GM23338 (cell line): Measurements from ENCODE around the gene COQ8B. TPM values are rescaled to one million over a fixed set of nuclear protein-coding genes. Genes with fewer than 3 reads are reported as not detected.

Source experiments
- ATAC-seq: fragments of 200-7000 bp; cut with Tn5 transposase; 3 replicates; pipeline ENCODE4 v1.9.1; 2020
- DNase-seq: peaks from one replicate; pipeline ENCODE4 v3.0.0-alpha.2; 2015; ENCODE audit warnings: low spot score
- H2AFZ ChIP-seq: fragments of 200-600 bp; sonication (generic); 2 replicates; pipeline ENCODE4 v1.8.0; 2016; ENCODE audit warnings: antibody characterized with exemption, mild to moderate bottlenecking, moderate library complexity
- H3F3A ChIP-seq: fragments of 200-600 bp; sonication (generic); replicated peaks from 2 replicates; pipeline ENCODE4 v1.8.0; 2017; ENCODE audit warnings: antibody characterized with exemption, mixed run types, low read depth
- H3K27ac ChIP-seq: fragments of 200-600 bp; sonication (generic); 2 replicates; pipeline ENCODE4 v1.6.1; 2016; ENCODE audit warnings: low read depth
- H3K27me3 ChIP-seq: fragments of 200-600 bp; sonication (generic); 2 replicates; pipeline ENCODE4 v1.8.0; 2016; ENCODE audit warnings: mild to moderate bottlenecking, mixed run types, moderate library complexity; ENCODE audit not compliant: insufficient read depth
- H3K36me3 ChIP-seq: fragments of 200-600 bp; sonication (generic); 2 replicates; pipeline ENCODE4 v1.8.0; 2016; ENCODE audit warnings: mild to moderate bottlenecking; ENCODE audit not compliant: insufficient read depth
- H3K4me1 ChIP-seq: fragments of 200-600 bp; sonication (generic); 2 replicates; pipeline ENCODE4 v1.8.0; 2016; ENCODE audit warnings: mild to moderate bottlenecking, moderate library complexity; ENCODE audit not compliant: insufficient read depth
- H3K4me2 ChIP-seq: fragments of 200-600 bp; sonication (generic); 2 replicates; pipeline ENCODE4 v1.7.1; 2017; ENCODE audit warnings: mixed run types
- H3K4me3 ChIP-seq: fragments of 200-600 bp; sonication (generic); 2 replicates; pipeline ENCODE4 v1.6.1; 2016; ENCODE audit warnings: mixed run types
- H3K79me2 ChIP-seq: fragments of 200-600 bp; sonication (generic); replicated peaks from 2 replicates; pipeline ENCODE4 v1.8.0; 2017; ENCODE audit warnings: mild to moderate bottlenecking; ENCODE audit not compliant: insufficient read depth
- H3K9me2 ChIP-seq: fragments of 200-600 bp; sonication (generic); 2 replicates; pipeline ENCODE4 v1.8.0; 2017; ENCODE audit not compliant: insufficient read depth
- H4K20me1 ChIP-seq: fragments of 200-600 bp; sonication (generic); replicated peaks from 2 replicates; pipeline ENCODE4 v1.8.0; 2017; ENCODE audit warnings: mild to moderate bottlenecking; ENCODE audit not compliant: insufficient read depth
- H3K27ac Mint-ChIP-seq: 2 replicates; pipeline ENCODE4 v1.8.0; 2020; ENCODE audit warnings: inconsistent platforms, mild to moderate bottlenecking, moderate library complexity, mixed read lengths
- H3K27me3 Mint-ChIP-seq: 3 replicates; pipeline ENCODE4 v1.8.0; 2022; ENCODE audit warnings: low read depth, mild to moderate bottlenecking, moderate library complexity, mixed read lengths, inconsistent platforms; ENCODE audit not compliant: insufficient read depth, poor library complexity
- H3K36me3 Mint-ChIP-seq: 3 replicates; pipeline ENCODE4 v1.8.0; 2021; ENCODE audit warnings: low read depth, mild to moderate bottlenecking, inconsistent platforms, moderate library complexity, mixed read lengths
- H3K4me1 Mint-ChIP-seq: 3 replicates; pipeline ENCODE4 v1.8.0; 2020; ENCODE audit warnings: mild to moderate bottlenecking, inconsistent platforms, mixed read lengths
- H3K4me3 Mint-ChIP-seq: 3 replicates; pipeline ENCODE4 v1.8.0; 2021; ENCODE audit warnings: moderate library complexity, mild to moderate bottlenecking, inconsistent platforms, mixed read lengths
- H3K9me3 Mint-ChIP-seq: 3 replicates; pipeline ENCODE4 v1.8.0; 2020; ENCODE audit warnings: moderate library complexity, mild to moderate bottlenecking, inconsistent platforms, mixed read lengths
- CREB1 ChIP-seq: fragments of 250-450 bp; sonication (Bioruptor Pico); IDR thresholded peaks from 2 replicates; pipeline ENCODE4 v1.5.0; 2020; ENCODE audit warnings: low read depth, mild to moderate bottlenecking, moderate library complexity
- EZH2 ChIP-seq: fragments of 200-600 bp; sonication (generic); IDR thresholded peaks from one replicate; pipeline ENCODE4 v1.8.0; 2017; ENCODE audit warnings: antibody characterized with exemption, mild to moderate bottlenecking, low read depth; ENCODE audit not compliant: unreplicated experiment
- JUNB ChIP-seq: IDR thresholded peaks from one replicate; pipeline ENCODE4 v1.6.1; 2016; ENCODE audit warnings: antibody characterized with exemption; ENCODE audit not compliant: unreplicated experiment
- NANOG ChIP-seq: IDR thresholded peaks from 2 replicates; pipeline ENCODE4 v1.6.1; 2016; ENCODE audit warnings: antibody characterized with exemption, borderline replicate concordance
- POLR2AphosphoS5 ChIP-seq: IDR thresholded peaks from 2 replicates; pipeline ENCODE4 v1.6.1; 2016; ENCODE audit warnings: antibody characterized with exemption, low read depth
- REST ChIP-seq: IDR thresholded peaks from one replicate; pipeline ENCODE4 v1.6.1; 2018; ENCODE audit warnings: antibody characterized with exemption; ENCODE audit not compliant: unreplicated experiment
- STAT1 ChIP-seq: IDR thresholded peaks from one replicate; pipeline ENCODE4 v1.6.1; 2016; ENCODE audit warnings: antibody characterized with exemption; ENCODE audit not compliant: unreplicated experiment
- ZNF114 ChIP-seq: fragments of 250-450 bp; sonication (Bioruptor Pico); IDR thresholded peaks from 2 replicates; pipeline ENCODE4 v1.5.0; 2020; ENCODE audit warnings: mild to moderate bottlenecking, moderate library complexity
- ZNF331 ChIP-seq: fragments of 250-450 bp; sonication (Bioruptor Pico); IDR thresholded peaks from 2 replicates; pipeline ENCODE4 v1.5.0; 2020; ENCODE audit warnings: low read depth, mild to moderate bottlenecking, moderate library complexity
- ZNF462 ChIP-seq: fragments of 250-450 bp; sonication (Bioruptor Pico); IDR thresholded peaks from 2 replicates; pipeline ENCODE4 v1.5.0; 2020; ENCODE audit warnings: mild to moderate bottlenecking, moderate library complexity
- polyA plus RNA-seq: library from polyadenylated mRNA; unstranded; fragments of >200 nt; fragmentation: Nextera tagmentation; extraction: Ambion mirVana; gene quantifications from 2 replicates; pipeline ENCODE4 v1.2.1, GENCODE V29; 2016
- total RNA-seq: library from RNA; depleted of rRNA; stranded (reverse); fragments of >200 nt; shearing (Covaris generic); gene quantifications from 2 replicates; pipeline ENCODE4 v1.2.3, GENCODE V29; 2014
- TF ChIP-seq, protein P1 (sequence below): IDR thresholded peaks from 2 replicates; pipeline ENCODE4 v1.6.1; 2016; ENCODE audit warnings: antibody characterized with exemption

Gene COQ8B
- total and polyA plus RNA-seq, 2 experiments from 2014 or later = 13.9 to 59.6 TPM

- no peak for DNase-seq
- Histone ChIP-seq H4K20me1 (no peaks in the 10 kb centered on the region), H3K27ac (no peak overlapping the region), H3K4me3 (no peak overlapping the region), H3K27me3 (no peaks in the 10 kb centered on the region), H3K4me1 (peaks cover 5% of the 10 kb centered on the region; the same call in 1 of the 2 replicates), H3K36me3 (no peaks in the 10 kb centered on the region), H3F3A (no peaks in the 10 kb centered on the region), H3K4me2 (no peak overlapping the region), H2AFZ (0 out of 2 replicates have a peak overlapping the region, but pooled peaks have one; percentile 47), H3K79me2 (no peaks in the 10 kb centered on the region), H3K9me2 (no peaks in the 10 kb centered on the region)
- ATAC-seq = no peak
- Mint-ChIP-seq H3K27ac (no peak overlapping the region), H3K4me3 (no peak overlapping the region), H3K36me3 (no peaks in the 10 kb centered on the region), H3K27me3 (peaks cover 9% of the 10 kb centered on the region), H3K4me1 (peaks cover 4% of the 10 kb centered on the region; the same call in 2 of the 3 replicates), H3K9me3 (no peaks in the 10 kb centered on the region)
- TF ChIP-seq JUNB = no peak
Measured at GRCh38 chr19:40659566-40659965, 57.1 kb downstream of the COQ8B start.

GRCh38 chr19:40659116-40659515 is 57.6 kb downstream of the COQ8B start:
- no peak for TF ChIP-seq ZNF331 (CRISPR knock-in tag)
- no peak for TF ChIP-seq NANOG
- TF ChIP-seq ZNF462 (CRISPR knock-in tag) = no peak
- TF ChIP-seq POLR2AphosphoS5 = no peak
- TF ChIP-seq CREB1 (CRISPR knock-in tag) = no peak
- no peak for TF ChIP-seq ZNF114 (CRISPR knock-in tag)
- TF ChIP-seq REST = no peak
- TF ChIP-seq STAT1 = no peak
- TF ChIP-seq, protein P1, sequence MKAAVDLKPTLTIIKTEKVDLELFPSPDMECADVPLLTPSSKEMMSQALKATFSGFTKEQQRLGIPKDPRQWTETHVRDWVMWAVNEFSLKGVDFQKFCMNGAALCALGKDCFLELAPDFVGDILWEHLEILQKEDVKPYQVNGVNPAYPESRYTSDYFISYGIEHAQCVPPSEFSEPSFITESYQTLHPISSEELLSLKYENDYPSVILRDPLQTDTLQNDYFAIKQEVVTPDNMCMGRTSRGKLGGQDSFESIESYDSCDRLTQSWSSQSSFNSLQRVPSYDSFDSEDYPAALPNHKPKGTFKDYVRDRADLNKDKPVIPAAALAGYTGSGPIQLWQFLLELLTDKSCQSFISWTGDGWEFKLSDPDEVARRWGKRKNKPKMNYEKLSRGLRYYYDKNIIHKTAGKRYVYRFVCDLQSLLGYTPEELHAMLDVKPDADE = no peak
- TF ChIP-seq EZH2 = no peak
- Histone ChIP-seq H3K9me2 (no peaks in the 10 kb centered on the region), H3K27ac (no peak overlapping the region), H4K20me1 (no peaks in the 10 kb centered on the region), H3K4me1 (peaks cover 5% of the 10 kb centered on the region; the same call in 1 of the 2 replicates), H3K79me2 (no peaks in the 10 kb centered on the region), H3F3A (no peaks in the 10 kb centered on the region), H3K4me3 (no peak overlapping the region), H3K4me2 (no peak overlapping the region), H2AFZ (0 out of 2 replicates have a peak overlapping the region, but pooled peaks have one; percentile 47), H3K36me3 (no peaks in the 10 kb centered on the region), H3K27me3 (no peaks in the 10 kb centered on the region)
- Mint-ChIP-seq H3K4me1 (peaks cover 4% of the 10 kb centered on the region; the same call in 2 of the 3 replicates), H3K27me3 (peaks cover 9% of the 10 kb centered on the region), H3K36me3 (no peaks in the 10 kb centered on the region), H3K27ac (no peak overlapping the region), H3K4me3 (no peak overlapping the region), H3K9me3 (no peaks in the 10 kb centered on the region)
- ATAC-seq = no peak
- DNase-seq = no peak
